ENCODE results near the gene ACER2. TPM values are rescaled to one million over a fixed set of nuclear protein-coding genes. Genes with fewer than 3 reads are reported as not detected.
A peak's percentile ranks its signal among the peaks of the same experiment; 100 is the strongest.

The ACER2 gene
- total RNA-seq, 2 donors from 2014 or later = 2.3 to 2.4 TPM

GRCh38 chr9:19481971-19482404 is 73.2 kb downstream of the ACER2 start:
- TF ChIP-seq CTCF (conservative IDR thresholded peaks at IDR 0.05) = no peak
- no peak overlapping the region for H3K9ac ChIP-seq (ENCODE audit: extremely low read depth, low read length, poor library complexity, severe bottlenecking)
- H3K36me3 Mint-ChIP-seq (ENCODE audit: low read depth) = no peaks in the 10 kb centered on the region
- no peaks in the 10 kb centered on the region for H3K27me3 Mint-ChIP-seq (ENCODE audit: insufficient read depth)
- no peak overlapping the region for H3K4me3 Mint-ChIP-seq
- no peak overlapping the region for H3K27ac Mint-ChIP-seq
- no peaks in the 10 kb centered on the region for H3K9me3 Mint-ChIP-seq
- H3K4me1 Mint-ChIP-seq = no peaks in the 10 kb centered on the region
- H3K27ac ChIP-seq (ENCODE audit: low read depth, low read length) = no peak overlapping the region
- peak; percentile 26 for DNase-seq
- no peaks in the 10 kb centered on the region for H3K9me3 ChIP-seq (ENCODE audit: control insufficient read depth, low read length)
- no peaks in the 10 kb centered on the region for H3K36me3 ChIP-seq (ENCODE audit: control insufficient read depth, insufficient read depth, low read length)
- H3K4me1 ChIP-seq (ENCODE audit: control insufficient read depth, insufficient read depth, low read length) = no peaks in the 10 kb centered on the region
- 83 to 100% methylated on average over 5 to 9 of the region's 9 CpGs for WGBS, 2 experiments (ENCODE audit: insufficient coverage in 1 of 2, insufficient read length in 1 of 2)
- no peak overlapping the region for H3K4me3 ChIP-seq (ENCODE audit: low read length)
- H3K27me3 ChIP-seq (ENCODE audit: control insufficient read depth, insufficient read depth, low read length, poor library complexity, severe bottlenecking) = no peaks in the 10 kb centered on the region

- no peak overlapping the region for H3K4me3 ChIP-seq (ENCODE audit: low read length)
- WGBS, 2 experiments (ENCODE audit: insufficient coverage in 1 of 2, insufficient read length in 1 of 2) = 86% methylated on average over 1 of the region's 1 CpG; no CpG with 5 or more reads in 1 of the 2 experiments
- no peak overlapping the region for H3K27ac Mint-ChIP-seq
- no peaks in the 10 kb centered on the region for H3K9me3 Mint-ChIP-seq
- no peak for DNase-seq
- no peaks in the 10 kb centered on the region for H3K9me3 ChIP-seq (ENCODE audit: control insufficient read depth, low read length)
- no peaks in the 10 kb centered on the region for H3K36me3 ChIP-seq (ENCODE audit: control insufficient read depth, insufficient read depth, low read length)
- no peaks in the 10 kb centered on the region for H3K4me1 ChIP-seq (ENCODE audit: control insufficient read depth, insufficient read depth, low read length)
- no peak overlapping the region for H3K9ac ChIP-seq (ENCODE audit: extremely low read depth, low read length, poor library complexity, severe bottlenecking)
- H3K27me3 ChIP-seq (ENCODE audit: control insufficient read depth, insufficient read depth, low read length, poor library complexity, severe bottlenecking) = no peaks in the 10 kb centered on the region
- H3K4me1 Mint-ChIP-seq = no peaks in the 10 kb centered on the region
- H3K4me3 Mint-ChIP-seq = no peak overlapping the region
- no peak overlapping the region for H3K27ac ChIP-seq (ENCODE audit: low read depth, low read length)
- TF ChIP-seq CTCF (conservative IDR thresholded peaks at IDR 0.05) = no peak
- H3K36me3 Mint-ChIP-seq (ENCODE audit: low read depth) = no peaks in the 10 kb centered on the region
- H3K27me3 Mint-ChIP-seq (ENCODE audit: insufficient read depth) = no peaks in the 10 kb centered on the region
These were observed 75.9 kb downstream of the ACER2 start for GRCh38 chr9:19484699-19485098.

GRCh38 chr9:19485193-19485592 is 76.4 kb downstream of the ACER2 start:
- Histone ChIP-seq H3K36me3 (ENCODE audit: control insufficient read depth, insufficient read depth, low read length) (no peaks in the 10 kb centered on the region), H3K4me1 (ENCODE audit: control insufficient read depth, insufficient read depth, low read length) (no peaks in the 10 kb centered on the region), H3K9ac (ENCODE audit: extremely low read depth, low read length, poor library complexity, severe bottlenecking) (no peak overlapping the region), H3K9me3 (ENCODE audit: control insufficient read depth, low read length) (no peaks in the 10 kb centered on the region), H3K27me3 (ENCODE audit: control insufficient read depth, insufficient read depth, low read length, poor library complexity, severe bottlenecking) (no peaks in the 10 kb centered on the region), H3K27ac (ENCODE audit: low read depth, low read length) (no peak overlapping the region), H3K4me3 (ENCODE audit: low read length) (no peak overlapping the region)
- Mint-ChIP-seq H3K27me3 (ENCODE audit: insufficient read depth) (no peaks in the 10 kb centered on the region), H3K9me3 (no peaks in the 10 kb centered on the region), H3K4me1 (no peaks in the 10 kb centered on the region), H3K36me3 (ENCODE audit: low read depth) (no peaks in the 10 kb centered on the region), H3K27ac (no peak overlapping the region), H3K4me3 (no peak overlapping the region)
- 60 to 92% methylated on average over 1 to 2 of the region's 2 CpGs for WGBS, 2 experiments (ENCODE audit: insufficient coverage in 1 of 2, insufficient read length in 1 of 2)
- no peak for DNase-seq
- no peak for TF ChIP-seq CTCF (conservative IDR thresholded peaks at IDR 0.05)
